ENCODE data around the gene RAB3C. TPM values are rescaled to one million over a fixed set of nuclear protein-coding genes. Genes with fewer than 3 reads are reported as not detected.
A peak's percentile ranks its signal among the peaks of the same experiment; 100 is the strongest.
"Not testable (repeated sequence)": the region's sequence is repeated elsewhere in the genome, so short reads cannot be mapped to it uniquely, and the experiment has no call there.

RAB3C gene
- polyA plus RNA-seq, 1 experiment: not detected

DNA sequence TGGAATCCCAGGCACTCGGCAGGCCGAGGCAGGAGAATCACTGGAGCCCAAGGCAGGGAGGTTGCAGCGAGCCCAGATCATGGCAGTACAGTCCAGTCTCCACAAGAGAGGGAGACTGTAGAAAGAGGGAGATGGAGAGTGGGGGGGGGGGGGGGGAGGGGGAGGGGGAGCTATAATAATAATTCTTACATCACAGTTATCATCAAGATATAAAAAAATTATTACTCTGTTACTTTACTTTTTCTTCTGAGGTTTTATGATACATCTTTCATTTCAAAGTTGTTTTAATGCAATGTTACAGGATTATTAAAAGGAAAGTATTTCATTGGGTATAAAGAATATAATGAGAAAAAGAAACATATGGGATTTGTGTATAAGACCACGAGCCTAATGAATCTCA, 17.8 kb upstream of the RAB3C start:
- Histone ChIP-seq H3K27ac (ENCODE audit: low read depth, low read length) (no peak overlapping the region), H3K4me3 (ENCODE audit: low read depth, low read length) (no peak overlapping the region), H3K27me3 (ENCODE audit: control insufficient read depth, insufficient read depth, low read length) (no peaks in the 10 kb centered on the region), H3K9me3 (ENCODE audit: control insufficient read depth, insufficient read depth, low read length) (peaks cover 19% of the 10 kb centered on the region; the same call in 1 of the 2 replicates)
- CTCF ChIA-PET: no interaction called here
- TF ChIP-seq, protein P1, sequence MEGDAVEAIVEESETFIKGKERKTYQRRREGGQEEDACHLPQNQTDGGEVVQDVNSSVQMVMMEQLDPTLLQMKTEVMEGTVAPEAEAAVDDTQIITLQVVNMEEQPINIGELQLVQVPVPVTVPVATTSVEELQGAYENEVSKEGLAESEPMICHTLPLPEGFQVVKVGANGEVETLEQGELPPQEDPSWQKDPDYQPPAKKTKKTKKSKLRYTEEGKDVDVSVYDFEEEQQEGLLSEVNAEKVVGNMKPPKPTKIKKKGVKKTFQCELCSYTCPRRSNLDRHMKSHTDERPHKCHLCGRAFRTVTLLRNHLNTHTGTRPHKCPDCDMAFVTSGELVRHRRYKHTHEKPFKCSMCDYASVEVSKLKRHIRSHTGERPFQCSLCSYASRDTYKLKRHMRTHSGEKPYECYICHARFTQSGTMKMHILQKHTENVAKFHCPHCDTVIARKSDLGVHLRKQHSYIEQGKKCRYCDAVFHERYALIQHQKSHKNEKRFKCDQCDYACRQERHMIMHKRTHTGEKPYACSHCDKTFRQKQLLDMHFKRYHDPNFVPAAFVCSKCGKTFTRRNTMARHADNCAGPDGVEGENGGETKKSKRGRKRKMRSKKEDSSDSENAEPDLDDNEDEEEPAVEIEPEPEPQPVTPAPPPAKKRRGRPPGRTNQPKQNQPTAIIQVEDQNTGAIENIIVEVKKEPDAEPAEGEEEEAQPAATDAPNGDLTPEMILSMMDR (IDR thresholded peaks at IDR 0.05; ENCODE audit: low read depth, low read length): no peak
- no peak for DNase-seq (ENCODE audit: low read depth, low spot score)
- POLR2A ChIA-PET: no interaction called here

DNA sequence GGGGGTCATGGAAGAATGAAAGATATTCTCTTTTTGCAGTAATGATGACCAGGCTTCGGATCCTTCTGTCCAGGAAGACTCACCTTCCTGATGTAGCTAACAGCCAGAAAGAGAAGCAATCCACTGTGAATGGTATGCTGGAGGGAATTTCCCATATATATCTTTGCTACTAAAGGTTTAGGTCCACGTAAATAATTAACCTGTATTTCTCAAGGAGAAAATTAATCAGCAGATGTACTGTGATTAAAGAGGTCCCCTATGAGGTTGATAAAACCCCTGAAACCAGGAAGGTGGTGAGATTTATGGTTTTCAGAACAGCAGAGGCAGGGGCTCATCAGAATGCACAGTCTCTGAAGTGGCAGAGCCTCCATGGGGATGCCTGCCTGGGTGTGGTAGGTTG, 11.4 kb upstream of the RAB3C start:
- Histone ChIP-seq H3K27ac (ENCODE audit: low read depth, low read length) (no peak overlapping the region), H3K4me3 (ENCODE audit: low read depth, low read length) (no peak overlapping the region), H3K9me3 (ENCODE audit: control insufficient read depth, insufficient read depth, low read length) (no peaks in the 10 kb centered on the region), H3K27me3 (ENCODE audit: control insufficient read depth, insufficient read depth, low read length) (no peaks in the 10 kb centered on the region)
- CTCF ChIA-PET: no interaction called here
- DNase-seq (ENCODE audit: low read depth, low spot score): no peak
- TF ChIP-seq, protein P1 (IDR thresholded peaks at IDR 0.05; ENCODE audit: low read depth, low read length): no peak
- POLR2A ChIA-PET: no interaction called here

- CTCF ChIA-PET; DNase-seq (ENCODE audit: low read depth, low spot score); POLR2A ChIA-PET: not testable (repeated sequence)
Measured at GRCh38 chr5:58572973-58573372, 9.9 kb upstream of the RAB3C start.

GRCh38 chr5:58579781-58580180, 3.1 kb upstream of the RAB3C start:
- ChIA-PET POLR2A (no interaction called here), CTCF (no interaction called here)
- Histone ChIP-seq H3K27ac (ENCODE audit: low read depth, low read length) (no peak overlapping the region), H3K9me3 (ENCODE audit: control insufficient read depth, insufficient read depth, low read length) (no peaks in the 10 kb centered on the region), H3K27me3 (ENCODE audit: control insufficient read depth, insufficient read depth, low read length) (no peaks in the 10 kb centered on the region), H3K4me3 (ENCODE audit: low read depth, low read length) (no peak overlapping the region)
- DNase-seq (ENCODE audit: low read depth, low spot score): no peak
- TF ChIP-seq, protein P1 (IDR thresholded peaks at IDR 0.05; ENCODE audit: low read depth, low read length): no peak

More at GRCh38 chr5:58572973-58573372, 9.9 kb upstream of the RAB3C start:
- H3K9me3 ChIP-seq (ENCODE audit: control insufficient read depth, insufficient read depth, low read length); H3K4me3 ChIP-seq (ENCODE audit: low read depth, low read length); H3K27me3 ChIP-seq (ENCODE audit: control insufficient read depth, insufficient read depth, low read length); H3K27ac ChIP-seq (ENCODE audit: low read depth, low read length): not testable (repeated sequence)

GRCh38 chr5:58582019-58582802, 664 bp upstream of the RAB3C start:
- H3K27me3 ChIP-seq (ENCODE audit: control insufficient read depth, insufficient read depth, low read length): no peaks in the 10 kb centered on the region
- H3K9me3 ChIP-seq (ENCODE audit: control insufficient read depth, insufficient read depth, low read length): no peaks in the 10 kb centered on the region
- no peak for DNase-seq (ENCODE audit: low read depth, low spot score)
- POLR2A ChIA-PET: no interaction called here
- TF ChIP-seq, protein P1 (IDR thresholded peaks at IDR 0.05; ENCODE audit: low read depth, low read length): no peak
- peak overlapping the region; percentile 62 for H3K4me3 ChIP-seq (ENCODE audit: low read depth, low read length)
- CTCF ChIA-PET: no interaction called here
- no peak overlapping the region for H3K27ac ChIP-seq (ENCODE audit: low read depth, low read length)
